GM12874 (cell line): ENCODE measurements around the gene GPR85.

Experiments
- TF ChIP-seq, protein P1 (sequence below): IDR thresholded peaks from 2 replicates; pipeline ENCODE4 v1.5.1; 2011; ENCODE audit warnings: low read depth, mild to moderate bottlenecking, control low read depth, low read length, moderate library complexity; ENCODE audit not compliant: insufficient read depth

GPR85 gene

DNA sequence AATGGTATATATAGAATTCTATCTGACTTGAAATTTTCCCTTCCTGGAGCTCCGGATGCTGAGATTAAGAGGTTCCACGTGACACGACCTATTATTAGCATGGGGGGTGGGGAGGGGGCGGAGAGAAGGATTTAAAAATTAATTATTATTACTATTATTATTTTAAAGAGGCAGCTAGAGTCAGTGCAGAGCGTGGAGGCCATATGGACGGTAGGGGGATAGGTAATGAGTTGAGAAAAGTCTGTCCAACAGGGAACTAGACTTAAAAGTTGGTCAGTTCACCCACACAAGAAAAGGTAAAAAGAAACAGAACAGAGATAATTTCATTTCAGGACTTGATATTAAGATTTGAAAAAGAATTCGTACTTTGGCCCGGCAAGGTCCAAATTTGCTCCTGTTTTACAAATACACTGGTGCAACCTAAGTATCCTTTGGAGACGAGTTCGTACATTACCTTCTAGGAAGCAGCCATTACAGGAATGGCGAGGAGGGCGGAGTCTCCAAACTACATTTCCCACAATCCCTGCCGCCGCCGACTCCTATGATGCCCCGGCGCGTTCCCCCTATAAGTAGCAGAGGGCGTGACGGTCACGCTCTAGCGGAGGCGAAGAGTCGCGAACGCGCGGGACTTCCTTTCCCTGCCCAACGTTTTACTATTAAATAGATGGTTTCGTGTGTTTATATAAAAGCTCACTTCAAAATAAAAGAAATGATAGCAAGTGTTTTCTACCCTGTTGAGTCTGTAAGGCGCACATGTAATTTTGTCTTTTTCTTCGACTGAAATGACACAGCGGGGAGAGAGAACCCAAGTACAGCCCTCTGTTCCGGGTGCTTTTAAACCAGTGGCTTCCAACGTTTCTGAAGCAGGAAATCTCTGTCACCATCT is 31.7 kb upstream of the GPR85 start, which contains the start of gene SMIM30:
SMIM30 (minus strand) TSS at position 481 of the 886 bp plus-strand sequence. CDS start 976 bp downstream, outside the sequence.
- TF ChIP-seq, protein P1, sequence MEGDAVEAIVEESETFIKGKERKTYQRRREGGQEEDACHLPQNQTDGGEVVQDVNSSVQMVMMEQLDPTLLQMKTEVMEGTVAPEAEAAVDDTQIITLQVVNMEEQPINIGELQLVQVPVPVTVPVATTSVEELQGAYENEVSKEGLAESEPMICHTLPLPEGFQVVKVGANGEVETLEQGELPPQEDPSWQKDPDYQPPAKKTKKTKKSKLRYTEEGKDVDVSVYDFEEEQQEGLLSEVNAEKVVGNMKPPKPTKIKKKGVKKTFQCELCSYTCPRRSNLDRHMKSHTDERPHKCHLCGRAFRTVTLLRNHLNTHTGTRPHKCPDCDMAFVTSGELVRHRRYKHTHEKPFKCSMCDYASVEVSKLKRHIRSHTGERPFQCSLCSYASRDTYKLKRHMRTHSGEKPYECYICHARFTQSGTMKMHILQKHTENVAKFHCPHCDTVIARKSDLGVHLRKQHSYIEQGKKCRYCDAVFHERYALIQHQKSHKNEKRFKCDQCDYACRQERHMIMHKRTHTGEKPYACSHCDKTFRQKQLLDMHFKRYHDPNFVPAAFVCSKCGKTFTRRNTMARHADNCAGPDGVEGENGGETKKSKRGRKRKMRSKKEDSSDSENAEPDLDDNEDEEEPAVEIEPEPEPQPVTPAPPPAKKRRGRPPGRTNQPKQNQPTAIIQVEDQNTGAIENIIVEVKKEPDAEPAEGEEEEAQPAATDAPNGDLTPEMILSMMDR, result no peak

DNA sequence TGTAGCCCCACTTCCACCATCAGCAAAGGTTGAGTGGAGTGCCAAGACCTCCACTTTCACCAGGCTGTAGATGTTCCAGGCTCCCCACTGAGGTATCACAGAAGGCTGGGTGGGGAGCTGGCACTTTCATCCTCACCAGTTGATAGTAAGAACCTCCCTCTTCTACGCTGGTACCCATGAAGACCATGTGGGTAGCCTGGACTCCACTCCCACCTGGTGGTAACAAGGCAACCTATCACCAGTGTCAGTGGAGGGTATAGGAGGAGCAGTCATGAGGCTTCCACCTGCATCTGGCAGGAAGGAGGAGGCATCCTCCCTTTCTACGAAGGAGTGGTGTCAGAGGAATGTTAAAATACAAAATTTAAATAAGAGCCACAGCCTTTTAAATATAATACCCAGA is 27.3 kb upstream of the GPR85 start:
- TF ChIP-seq, protein P1, result peak; percentile 45; the same call in 1 of the 2 replicates

DNA sequence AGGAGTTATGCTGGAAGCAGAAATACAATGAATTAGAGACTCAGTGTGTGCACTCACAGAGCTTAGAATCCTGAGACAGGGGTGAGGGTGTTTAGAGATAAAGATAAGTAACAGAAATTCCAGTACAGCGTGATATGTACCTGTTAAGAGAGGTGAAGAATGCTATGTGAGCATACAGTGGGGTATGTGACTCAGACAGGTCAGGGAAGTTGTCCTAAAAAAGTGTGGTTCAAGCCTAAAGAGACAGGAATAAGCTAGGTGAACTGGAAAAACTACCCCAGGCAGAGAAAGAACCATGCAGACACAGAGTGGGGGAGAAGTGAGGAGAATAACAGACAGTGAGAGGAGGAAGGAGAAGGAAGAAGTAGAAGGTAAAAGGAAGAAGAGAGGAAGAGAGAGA is 23.1 kb upstream of the GPR85 start:
- TF ChIP-seq, protein P1, result no peak

DNA sequence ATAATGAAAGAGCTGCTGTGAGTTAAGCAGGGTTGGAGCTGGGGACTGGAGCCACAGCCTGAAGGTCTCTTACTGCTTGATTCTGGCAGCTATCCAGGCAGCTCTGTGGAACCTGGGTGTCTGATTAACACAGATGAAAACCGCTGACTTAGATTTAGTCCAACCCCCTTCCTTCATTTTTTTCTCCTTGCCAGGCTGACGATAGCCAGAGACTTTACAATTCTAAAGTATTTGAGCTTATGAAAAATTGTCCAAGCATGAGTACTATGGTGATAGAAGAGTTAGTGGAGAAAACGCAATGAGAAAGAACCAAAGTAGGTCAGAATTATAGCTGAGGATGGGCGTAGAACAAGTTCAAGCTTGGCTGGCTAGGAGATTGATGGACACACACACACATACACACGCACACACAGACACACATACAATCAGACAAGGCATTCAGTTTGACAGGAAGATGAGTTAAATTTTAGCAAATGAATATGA is 13.5 kb upstream of the GPR85 start:
- TF ChIP-seq, protein P1, result no peak

DNA sequence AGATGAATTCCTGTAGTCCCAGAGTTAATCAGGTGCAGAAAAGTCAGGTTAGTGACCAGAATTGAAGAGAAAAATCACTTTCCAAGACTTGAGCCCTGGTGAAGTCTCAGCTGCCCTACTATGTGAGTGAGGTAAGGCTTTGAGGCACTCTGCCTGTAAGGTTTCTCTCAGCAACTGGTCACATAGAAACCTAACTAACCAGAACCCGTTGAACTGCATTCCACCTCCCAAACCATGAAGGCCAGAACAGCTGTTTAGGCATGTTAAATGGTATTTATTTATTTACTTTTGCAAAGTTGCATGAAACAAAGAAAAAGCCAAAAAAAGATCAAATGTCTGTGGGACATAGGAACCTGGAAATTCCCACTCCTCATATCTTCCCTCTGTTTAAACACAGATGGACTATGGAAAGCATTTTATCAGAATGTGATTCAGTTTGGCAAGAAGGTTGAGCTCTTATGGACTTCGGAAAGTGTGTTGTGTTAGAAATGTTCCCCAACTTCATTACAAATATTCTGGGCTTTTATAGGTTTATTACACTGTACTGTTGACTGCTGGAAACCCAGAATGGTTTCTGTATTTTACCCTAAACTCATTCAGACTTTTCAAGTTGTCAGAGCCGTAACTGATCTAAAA is 12.8 kb upstream of the GPR85 start:
- TF ChIP-seq, protein P1, result no peak

DNA sequence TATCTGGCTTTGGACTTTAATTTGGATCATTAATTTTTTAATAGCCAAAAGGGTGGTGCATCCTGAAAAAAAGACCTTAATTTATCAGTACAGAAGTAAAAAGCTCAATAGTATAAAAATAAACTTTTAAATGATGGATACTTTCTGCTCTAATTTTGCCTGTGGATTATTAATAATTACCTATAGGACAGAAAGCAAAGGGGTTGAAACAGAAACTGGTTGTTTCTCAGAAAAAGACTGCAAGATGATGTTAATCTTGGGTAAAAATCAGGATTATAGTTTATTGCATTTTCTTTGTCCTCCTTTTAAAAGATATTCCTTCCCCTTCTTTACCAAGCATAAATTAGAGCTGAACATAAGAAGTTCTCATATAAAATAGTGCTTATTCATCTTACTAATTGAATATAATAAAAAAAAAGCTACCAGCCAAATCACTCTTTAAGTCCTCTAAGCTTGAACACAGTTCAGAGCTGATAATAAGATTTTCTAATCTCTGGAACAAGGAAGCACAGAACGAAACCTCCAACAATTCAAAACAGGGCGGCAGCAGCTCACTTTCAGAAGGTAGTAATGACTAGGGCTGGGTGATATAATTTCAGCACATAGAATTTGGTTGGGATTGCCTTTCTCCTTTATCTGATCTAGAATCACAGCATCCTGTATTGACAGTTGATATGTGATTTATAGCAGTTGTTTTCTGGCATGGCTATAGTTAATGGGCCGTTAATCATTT is 8.1 kb upstream of the GPR85 start:
- TF ChIP-seq, protein P1, result no peak

DNA sequence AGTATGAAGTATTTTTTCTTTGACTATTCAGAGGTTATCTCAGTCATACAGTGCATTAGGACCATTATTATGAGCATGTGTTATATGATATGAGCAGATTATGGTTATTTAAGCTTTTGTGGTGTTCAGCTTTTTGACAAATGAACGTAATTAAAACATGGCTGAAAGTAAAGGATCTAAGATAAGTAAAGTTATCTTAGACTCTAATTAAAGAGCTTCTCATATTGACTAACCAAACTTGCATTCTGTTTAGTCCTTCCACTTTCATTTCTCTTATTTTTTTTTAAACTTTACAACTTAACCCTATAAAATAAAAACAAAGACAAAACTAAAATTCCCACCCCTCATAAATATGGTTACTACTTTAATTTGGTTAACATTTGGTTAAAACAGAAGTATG is 6.9 kb upstream of the GPR85 start:
- TF ChIP-seq, protein P1, result no peak
